ENCODE measurements around the gene CHD3. TPM values are rescaled to one million over a fixed set of nuclear protein-coding genes. Genes with fewer than 3 reads are reported as not detected.

CHD3 gene
- total RNA-seq, 1 experiment from 2014 or later: 197 TPM

DNA sequence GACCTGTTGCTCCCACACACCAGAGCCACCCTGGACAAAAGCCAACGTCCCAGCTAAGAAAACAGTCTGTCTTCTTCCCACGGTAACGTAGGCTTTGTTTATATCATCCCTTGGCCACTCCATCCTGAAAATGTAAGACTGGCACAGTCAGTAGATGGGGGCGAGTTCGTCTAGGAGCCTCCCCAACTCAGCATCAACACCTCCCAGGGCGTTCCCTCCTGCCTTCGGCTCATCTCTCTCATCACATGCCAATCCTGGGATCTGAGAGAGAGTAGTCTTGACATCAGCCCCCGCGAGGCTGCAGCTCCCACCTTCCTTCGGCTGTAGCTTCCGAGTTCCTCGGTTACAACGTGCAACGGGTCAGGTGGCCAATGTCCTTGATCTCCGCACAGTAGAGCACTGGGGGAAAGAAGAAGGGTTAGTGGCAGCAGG is 26.6 kb downstream of the CHD3 start:
- Histone ChIP-seq H3K79me2 (ENCODE audit: low read depth) (no peaks in the 10 kb centered on the region), H3K4me3 (peak overlapping the region; percentile 60), H3K9me3 (ENCODE audit: insufficient read depth, low read depth) (no peaks in the 10 kb centered on the region), H3F3A (ENCODE audit: insufficient read depth, low read depth) (peaks cover 17% of the 10 kb centered on the region; the same call in 1 of the 2 replicates), H3K9me2 (ENCODE audit: insufficient read depth) (no peaks in the 10 kb centered on the region), H4K20me1 (ENCODE audit: insufficient read depth) (no peaks in the 10 kb centered on the region), H3K27ac (no peak overlapping the region), H3K27me3 (ENCODE audit: insufficient read depth, low read depth) (no peaks in the 10 kb centered on the region), H3K4me2 (peak overlapping the region; percentile 70), H2AFZ (peak overlapping the region; percentile 84), H3K36me3 (ENCODE audit: low read depth) (no peaks in the 10 kb centered on the region), H3K4me1 (replicated peaks; ENCODE audit: insufficient read depth) (no peaks in the 10 kb centered on the region)
- POLR2A ChIA-PET (ENCODE audit: unreplicated experiment): interaction anchor here (0.6 kb wide), 2 partner anchors 73 to 106 kb away, joined by 5 to 8 read pairs; no protein-coding TSS in a partner anchor
- no peak for DNase-seq
- no peak for TF ChIP-seq EZH2 (IDR thresholded peaks at IDR 0.05; ENCODE audit: low read depth)
- TF ChIP-seq, protein P1, sequence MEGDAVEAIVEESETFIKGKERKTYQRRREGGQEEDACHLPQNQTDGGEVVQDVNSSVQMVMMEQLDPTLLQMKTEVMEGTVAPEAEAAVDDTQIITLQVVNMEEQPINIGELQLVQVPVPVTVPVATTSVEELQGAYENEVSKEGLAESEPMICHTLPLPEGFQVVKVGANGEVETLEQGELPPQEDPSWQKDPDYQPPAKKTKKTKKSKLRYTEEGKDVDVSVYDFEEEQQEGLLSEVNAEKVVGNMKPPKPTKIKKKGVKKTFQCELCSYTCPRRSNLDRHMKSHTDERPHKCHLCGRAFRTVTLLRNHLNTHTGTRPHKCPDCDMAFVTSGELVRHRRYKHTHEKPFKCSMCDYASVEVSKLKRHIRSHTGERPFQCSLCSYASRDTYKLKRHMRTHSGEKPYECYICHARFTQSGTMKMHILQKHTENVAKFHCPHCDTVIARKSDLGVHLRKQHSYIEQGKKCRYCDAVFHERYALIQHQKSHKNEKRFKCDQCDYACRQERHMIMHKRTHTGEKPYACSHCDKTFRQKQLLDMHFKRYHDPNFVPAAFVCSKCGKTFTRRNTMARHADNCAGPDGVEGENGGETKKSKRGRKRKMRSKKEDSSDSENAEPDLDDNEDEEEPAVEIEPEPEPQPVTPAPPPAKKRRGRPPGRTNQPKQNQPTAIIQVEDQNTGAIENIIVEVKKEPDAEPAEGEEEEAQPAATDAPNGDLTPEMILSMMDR (conservative IDR thresholded peaks at IDR 0.05): no peak
- intact Hi-C loops (cut with micrococcal nuclease; ENCODE audit: unreplicated experiment): loop anchor here (1.0 kb wide), 1 partner anchor 17 kb away; the partner anchor contains the start of gene CNTROB
- TSS peak; percentile 45 for BruUV-seq (replicated peaks)
- CTCF ChIA-PET: interaction anchor here (0.6 to 1.2 kb wide), 2 partner anchors 73 to 126 kb away, joined by 3 read pairs; no protein-coding TSS in a partner anchor

DNA sequence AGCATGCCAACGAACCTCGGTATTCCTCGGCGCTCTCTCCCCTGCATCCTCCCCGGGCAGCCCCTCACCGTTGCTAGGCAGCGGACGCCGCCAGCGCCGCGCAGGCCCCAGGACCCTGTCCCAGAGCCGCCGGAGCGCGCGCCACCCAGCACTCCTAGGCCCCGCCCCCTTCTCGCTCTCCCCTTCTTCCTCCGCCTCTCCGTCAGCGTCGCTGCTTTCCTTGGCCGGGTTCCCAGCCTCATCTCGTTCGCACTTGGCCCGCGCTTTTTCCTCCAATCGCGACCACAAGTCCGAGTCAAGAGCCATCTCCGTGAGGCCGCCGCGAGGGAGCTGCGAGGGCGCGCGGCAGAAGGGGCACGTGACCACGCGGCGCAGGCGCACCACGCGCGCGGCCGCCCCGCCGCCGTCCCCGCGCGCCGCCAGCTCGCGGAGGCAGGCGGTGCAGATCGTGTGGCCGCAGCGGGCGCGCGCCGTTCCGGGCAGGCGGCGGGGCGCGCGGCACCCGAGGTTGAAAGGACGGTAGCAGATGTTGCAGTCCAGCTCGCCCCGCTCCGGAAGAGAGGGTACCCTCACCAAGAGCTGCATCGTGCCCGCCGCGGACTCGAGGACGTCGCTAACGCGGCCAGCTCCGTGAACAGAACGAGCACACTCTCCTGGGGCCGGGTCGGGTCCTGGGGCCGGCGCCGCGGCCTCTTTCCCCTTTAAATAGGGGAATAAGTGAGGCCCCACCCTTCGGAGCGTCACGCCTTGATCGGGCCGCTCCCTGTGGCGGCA is 27.2 kb downstream of the CHD3 start, which contains the start of gene RNF227:
Gene RNF227 (minus strand): TSS at position 679 of the 774 bp plus-strand sequence. CDS start 94 bp downstream, at position 585.
- no peak within 1 kb of the TSS for H3K27ac ChIP-seq
- no peaks in the 10 kb centered on the region for H3K9me2 ChIP-seq (ENCODE audit: insufficient read depth)
- H3K27me3 ChIP-seq (ENCODE audit: insufficient read depth, low read depth): no peaks in the 10 kb centered on the region
- H3K36me3 ChIP-seq (ENCODE audit: low read depth): no peaks in the 10 kb centered on the region
- peak within 1 kb of the TSS; percentile 70 for H3K4me2 ChIP-seq
- no peaks in the 10 kb centered on the region for H3K79me2 ChIP-seq (ENCODE audit: low read depth)
- no peaks in the 10 kb centered on the region for H3K9me3 ChIP-seq (ENCODE audit: insufficient read depth, low read depth)
- no TSS peak for BruUV-seq (replicated peaks)
- H3F3A ChIP-seq (ENCODE audit: insufficient read depth, low read depth): peaks cover 17% of the 10 kb centered on the region; the same call in 1 of the 2 replicates
- DNase-seq: peak; percentile 67 to 91
- ChIA-PET CTCF (interaction anchor here (0.8 to 1.2 kb wide), 2 partner anchors 72 to 74 kb away, joined by 3 to 4 read pairs; no protein-coding TSS in a partner anchor), POLR2A (ENCODE audit: unreplicated experiment) (interaction anchor here (0.6 to 0.7 kb wide), 4 partner anchors 46 to 303 kb away, joined by 3 to 8 read pairs (median 4); no protein-coding TSS in a partner anchor)
- H3K4me1 ChIP-seq (replicated peaks; ENCODE audit: insufficient read depth): no peaks in the 10 kb centered on the region
- no peaks in the 10 kb centered on the region for H4K20me1 ChIP-seq (ENCODE audit: insufficient read depth)
- TF ChIP-seq EZH2 (IDR thresholded peaks at IDR 0.05; ENCODE audit: low read depth): no peak
- TF ChIP-seq, protein P1 (conservative IDR thresholded peaks at IDR 0.05): no peak
- intact Hi-C loops (cut with micrococcal nuclease; ENCODE audit: unreplicated experiment): loop anchor here (1.0 kb wide), 1 partner anchor 17 kb away; the partner anchor contains the start of gene CNTROB
- H3K4me3 ChIP-seq: peak within 1 kb of the TSS; percentile 60
- H2AFZ ChIP-seq: peak within 1 kb of the TSS; percentile 84

DNA sequence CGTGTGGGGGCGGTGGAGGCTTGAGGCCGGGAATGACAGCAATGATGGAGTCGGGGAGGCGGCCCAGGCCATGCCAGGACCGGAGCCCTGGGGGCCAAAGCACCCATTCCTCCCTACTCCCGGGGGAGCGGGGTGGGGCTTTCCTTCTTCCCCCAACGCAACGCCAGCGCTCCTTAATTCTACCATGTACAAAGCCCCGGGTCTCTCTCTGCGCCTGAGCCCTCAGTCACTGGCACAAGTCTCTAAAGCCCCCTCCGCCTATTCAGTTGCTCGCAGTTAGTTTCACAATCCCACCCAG is 27.7 kb downstream of the CHD3 start:
- ChIA-PET CTCF (interaction anchor here (0.8 to 1.2 kb wide), 2 partner anchors 72 to 74 kb away, joined by 3 to 4 read pairs; no protein-coding TSS in a partner anchor), POLR2A (ENCODE audit: unreplicated experiment) (interaction anchor here (0.6 to 0.7 kb wide), 3 partner anchors 46 to 303 kb away, joined by 3 to 4 read pairs (median 4); no protein-coding TSS in a partner anchor)
- no peaks in the 10 kb centered on the region for H3K4me1 ChIP-seq (replicated peaks; ENCODE audit: insufficient read depth)
- intact Hi-C loops (cut with micrococcal nuclease; ENCODE audit: unreplicated experiment): no loop called here
- no peaks in the 10 kb centered on the region for H3K9me2 ChIP-seq (ENCODE audit: insufficient read depth)
- no peak for TF ChIP-seq EZH2 (IDR thresholded peaks at IDR 0.05; ENCODE audit: low read depth)
- TF ChIP-seq, protein P1 (conservative IDR thresholded peaks at IDR 0.05): no peak
- H3K27ac ChIP-seq: no peak overlapping the region
- no peak for DNase-seq
- TSS peak; percentile 35 for BruUV-seq (replicated peaks)
- no peaks in the 10 kb centered on the region for H4K20me1 ChIP-seq (ENCODE audit: insufficient read depth)
- H3K4me3 ChIP-seq: peak overlapping the region; percentile 60; the same call in 1 of the 2 replicates
- peak overlapping the region; percentile 77 for H2AFZ ChIP-seq
- H3K4me2 ChIP-seq: peak overlapping the region; percentile 70
- peaks cover 17% of the 10 kb centered on the region; the same call in 1 of the 2 replicates for H3F3A ChIP-seq (ENCODE audit: insufficient read depth, low read depth)
- no peaks in the 10 kb centered on the region for H3K9me3 ChIP-seq (ENCODE audit: insufficient read depth, low read depth)
- H3K79me2 ChIP-seq (ENCODE audit: low read depth): no peaks in the 10 kb centered on the region
- H3K36me3 ChIP-seq (ENCODE audit: low read depth): no peaks in the 10 kb centered on the region
- no peaks in the 10 kb centered on the region for H3K27me3 ChIP-seq (ENCODE audit: insufficient read depth, low read depth)

Measured in PC-9 (cell line).